ENCODE measurements around the gene CADM1. TPM values are rescaled to one million over a fixed set of nuclear protein-coding genes. Genes with fewer than 3 reads are reported as not detected.

CADM1 gene
- total and polyA plus RNA-seq, 4 donors: 13.0 to 40.6 (median 28.9) TPM

- no peak for TF ChIP-seq ZBTB33 (IDR thresholded peaks at IDR 0.05)
- TF ChIP-seq HNF4G (IDR thresholded peaks at IDR 0.05): no peak
- TF ChIP-seq RAD21 (IDR thresholded peaks at IDR 0.05): no peak
- no peak for TF ChIP-seq RXRA (IDR thresholded peaks at IDR 0.05)
- no peak for TF ChIP-seq JUND (IDR thresholded peaks at IDR 0.05)
- no peak for TF ChIP-seq FOXA2 (IDR thresholded peaks at IDR 0.05)
These were observed 181.5 kb downstream of the CADM1 start (continued) for GRCh38 chr11:115322553-115323203.

GRCh38 chr11:115321605-115322289, 182.5 kb downstream of the CADM1 start:
- no peak for TF ChIP-seq FOXA1 (IDR thresholded peaks at IDR 0.05)
- no peak for DNase-seq (ENCODE audit: low spot score)
- no peak overlapping the region for H3K27ac ChIP-seq (ENCODE audit: low read depth in 1 of 2, low read length in 2 of 2)
- WGBS: 90% methylated on average over 6 of the region's 6 CpGs
- H3K27me3 ChIP-seq (ENCODE audit: control insufficient read depth in 4 of 4, insufficient read depth in 4 of 4, low read length in 3 of 4): no peaks in the 10 kb centered on the region
- H3K36me3 ChIP-seq (ENCODE audit: control insufficient read depth in 4 of 4, insufficient read depth in 3 of 4, low read depth in 1 of 4, low read length in 3 of 4): no peaks in the 10 kb centered on the region
- no peak overlapping the region for H3K4me3 ChIP-seq (ENCODE audit: low read depth in 1 of 3, low read length in 3 of 3)
- H3K9ac ChIP-seq (ENCODE audit: low read depth in 1 of 2, low read length in 2 of 2): no peak overlapping the region
- H3K9me3 ChIP-seq (ENCODE audit: control insufficient read depth in 4 of 4, low read length in 3 of 4): no peaks in the 10 kb centered on the region
- H3K4me1 ChIP-seq (ENCODE audit: control insufficient read depth in 4 of 4, insufficient read depth in 4 of 4, low read length in 3 of 4): peaks cover 0 to 10% (median 0%) of the 10 kb centered on the region in 4 donors

GRCh38 chr11:115317277-115318185, 186.7 kb downstream of the CADM1 start:
- no peak for DNase-seq (ENCODE audit: low spot score)
- TF ChIP-seq RAD21 (IDR thresholded peaks at IDR 0.05): no peak
- TF ChIP-seq ZBTB33 (IDR thresholded peaks at IDR 0.05): no peak
- no peak for TF ChIP-seq MAX (IDR thresholded peaks at IDR 0.05)
- WGBS: 80% methylated on average over 6 of the region's 6 CpGs
- no peaks in the 10 kb centered on the region for H3K36me3 ChIP-seq (ENCODE audit: control insufficient read depth in 4 of 4, insufficient read depth in 3 of 4, low read depth in 1 of 4, low read length in 3 of 4)
- no peak overlapping the region for H3K4me3 ChIP-seq (ENCODE audit: low read depth in 1 of 3, low read length in 3 of 3)
- no peaks in the 10 kb centered on the region for H3K4me1 ChIP-seq (ENCODE audit: control insufficient read depth in 4 of 4, insufficient read depth in 4 of 4, low read length in 3 of 4)
- no peak overlapping the region for H3K9ac ChIP-seq (ENCODE audit: low read depth in 1 of 2, low read length in 2 of 2)
- no peak overlapping the region for H3K27ac ChIP-seq (ENCODE audit: low read depth in 1 of 2, low read length in 2 of 2)
- no peaks in the 10 kb centered on the region for H3K9me3 ChIP-seq (ENCODE audit: control insufficient read depth in 4 of 4, low read length in 3 of 4)
- H3K27me3 ChIP-seq (ENCODE audit: control insufficient read depth in 4 of 4, insufficient read depth in 4 of 4, low read length in 3 of 4): no peaks in the 10 kb centered on the region

Measured in liver (tissue), 9 donors.